Neural cell (in vitro differentiated cells): ENCODE measurements around the gene VSTM4.

Experiments used
- CTCF ChIP-seq: fragments of 450-650 bp; IDR thresholded peaks from 2 replicates; pipeline ENCODE4 v1.5.1; 2014; ENCODE audit warnings: antibody characterized with exemption, mild to moderate bottlenecking, moderate library complexity; ENCODE audit not compliant: poor library complexity, severe bottlenecking
- EP300 ChIP-seq: fragments of 450-650 bp; conservative IDR thresholded peaks from 2 replicates; pipeline ENCODE4 v1.6.1; 2014; ENCODE audit warnings: antibody characterized with exemption, mild to moderate bottlenecking, moderate library complexity; ENCODE audit not compliant: poor library complexity, severe bottlenecking
- EZH2 ChIP-seq: fragments of 200-600, 300-800 bp; shearing (Covaris generic), sonication (generic); IDR thresholded peaks from 2 replicates; pipeline ENCODE4 v1.6.1; 2014; ENCODE audit warnings: antibody characterized with exemption, low read length, borderline replicate concordance, mild to moderate bottlenecking; ENCODE audit not compliant: insufficient read depth, poor library complexity, severe bottlenecking
- MXI1 ChIP-seq: fragments of 450-650 bp; conservative IDR thresholded peaks from 2 replicates; pipeline ENCODE4 v1.6.1; 2014; ENCODE audit warnings: antibody characterized with exemption, mild to moderate bottlenecking; ENCODE audit not compliant: poor library complexity, severe bottlenecking
- POLR2AphosphoS5 ChIP-seq: IDR thresholded peaks from 2 replicates; pipeline ENCODE4 v1.6.1; 2012
- RAD21 ChIP-seq: fragments of 450-650 bp; conservative IDR thresholded peaks from 2 replicates; pipeline ENCODE4 v1.6.1; 2014; ENCODE audit warnings: antibody characterized with exemption, mild to moderate bottlenecking, moderate library complexity

GRCh38 chr10:48983648-48984351, 131.5 kb downstream of the VSTM4 start:
- no peak for TF ChIP-seq CTCF
- no peak for TF ChIP-seq RAD21
- no peak for TF ChIP-seq MXI1
- TF ChIP-seq EZH2 = no peak
- TF ChIP-seq POLR2AphosphoS5 = no peak
- no peak for TF ChIP-seq EP300
